HEK293T (cell line): Measurements from ENCODE around the gene CALHM6.

Experiments used
- CTCF ChIA-PET: fragments of 350-600 bp; formaldehyde crosslinking; extraction: SDS; loops from one replicate; lab custom pipeline; 2021; ENCODE audit warnings: antibody characterized with exemption, inconsistent platforms; lab: Yijun Ruan, JAX
- POLR2A ChIA-PET: fragments of 350-600 bp; formaldehyde crosslinking; extraction: SDS; loops from one replicate; lab custom pipeline; 2020; ENCODE audit warnings: antibody characterized with exemption, inconsistent platforms; lab: Yijun Ruan, JAX
- DNase-seq: peaks from one replicate; pipeline ENCODE4 v3.0.0; 2012; ENCODE audit warnings: mixed read lengths; ENCODE audit errors: extremely low spot score
- ARNT ChIP-seq: fragments of 450-650 bp; IDR thresholded peaks from 2 replicates; pipeline ENCODE4 v1.6.1; 2017; ENCODE audit warnings: mild to moderate bottlenecking
- BHLHE40 ChIP-seq: fragments of 450-650 bp; IDR thresholded peaks from 2 replicates; pipeline ENCODE4 v1.6.1; 2016; ENCODE audit warnings: mild to moderate bottlenecking, moderate library complexity, borderline replicate concordance
- CTBP1 ChIP-seq: fragments of 450-650 bp; IDR thresholded peaks from 2 replicates; pipeline ENCODE4 v1.6.1; 2016; ENCODE audit warnings: borderline replicate concordance
- ELF4 ChIP-seq: fragments of 450-650 bp; IDR thresholded peaks from 2 replicates; pipeline ENCODE4 v1.6.1; 2017; ENCODE audit warnings: antibody characterized with exemption
- FOXA1 ChIP-seq: fragments of 450-650 bp; IDR thresholded peaks from 2 replicates; pipeline ENCODE4 v1.6.1; 2016; ENCODE audit warnings: mild to moderate bottlenecking
- FOXK2 ChIP-seq: fragments of 450-650 bp; IDR thresholded peaks from 2 replicates; pipeline ENCODE4 v1.6.1; 2016; ENCODE audit warnings: mild to moderate bottlenecking
- FOXM1 ChIP-seq: fragments of 450-650 bp; IDR thresholded peaks from 2 replicates; pipeline ENCODE4 v1.6.1; 2017; ENCODE audit warnings: mild to moderate bottlenecking, borderline replicate concordance
- HDGF ChIP-seq: fragments of 450-650 bp; IDR thresholded peaks from 2 replicates; pipeline ENCODE4 v1.6.1; 2017; ENCODE audit warnings: antibody characterized with exemption, borderline replicate concordance
- L3MBTL2 ChIP-seq: fragments of 450-650 bp; conservative IDR thresholded peaks from 2 replicates; pipeline ENCODE4 v1.6.1; 2016; ENCODE audit warnings: mild to moderate bottlenecking
- LEF1 ChIP-seq: fragments of 450-650 bp; IDR thresholded peaks from 2 replicates; pipeline ENCODE4 v1.6.1; 2017; ENCODE audit warnings: mild to moderate bottlenecking, borderline replicate concordance
- NFRKB ChIP-seq: fragments of 450-650 bp; IDR thresholded peaks from 2 replicates; pipeline ENCODE4 v1.6.1; 2016; ENCODE audit warnings: mild to moderate bottlenecking, moderate library complexity
- SP1 ChIP-seq: fragments of 450-650 bp; IDR thresholded peaks from 2 replicates; pipeline ENCODE4 v1.6.1; 2017
- SUZ12 ChIP-seq: fragments of 450-650 bp; IDR thresholded peaks from 2 replicates; pipeline ENCODE4 v1.6.1; 2016; ENCODE audit warnings: mild to moderate bottlenecking
- TARDBP ChIP-seq: fragments of 450-650 bp; IDR thresholded peaks from 2 replicates; pipeline ENCODE4 v1.6.1; 2016
- ZNF384 ChIP-seq: fragments of 450-650 bp; IDR thresholded peaks from 2 replicates; pipeline ENCODE4 v1.6.1; 2016
- TF ChIP-seq, protein P1 (sequence below): fragments of 450-650 bp; IDR thresholded peaks from 2 replicates; pipeline ENCODE4 v1.6.1; 2016

CALHM6 gene

DNA sequence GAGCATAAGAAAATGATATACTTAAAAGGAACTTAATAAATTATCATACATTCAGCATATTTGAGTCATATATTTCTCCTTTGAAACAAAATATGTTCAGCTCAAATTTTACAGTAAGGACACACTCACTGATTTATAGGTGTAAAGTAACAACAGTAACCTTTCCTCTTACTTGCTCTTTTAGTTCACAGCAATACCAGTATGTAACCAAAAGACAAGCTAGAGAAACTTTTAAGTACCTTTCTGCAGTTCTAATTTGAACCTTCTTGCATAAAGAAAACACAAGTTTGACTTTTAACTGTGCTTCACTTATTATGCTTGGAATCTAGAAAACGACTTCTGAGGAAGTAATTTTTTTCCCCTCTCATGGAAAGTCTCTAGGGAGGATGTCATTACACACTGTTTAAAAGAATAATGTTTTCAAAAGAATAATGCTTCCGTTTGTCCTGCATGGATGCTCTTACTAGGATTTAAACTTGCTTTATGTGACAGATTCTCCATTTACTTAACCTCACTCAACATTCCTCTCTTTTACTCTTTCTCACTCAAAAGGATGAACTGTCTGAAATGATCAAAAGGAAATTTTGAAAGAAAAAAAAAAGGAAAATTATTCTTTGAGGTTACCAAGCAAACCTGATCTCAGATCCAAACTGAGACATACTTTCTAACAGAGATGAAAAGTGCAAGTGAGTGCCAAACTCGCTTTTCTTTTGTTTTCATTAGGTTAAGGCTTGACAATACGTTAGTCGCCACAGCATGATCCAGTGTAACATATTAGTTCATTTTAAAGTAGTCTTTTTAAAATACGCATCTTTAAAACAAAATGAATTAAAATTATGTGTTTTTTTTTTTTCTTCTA lies 22.4 kb upstream of the CALHM6 start:
- TF ChIP-seq SP1: no peak
- TF ChIP-seq HDGF: no peak
- no peak for TF ChIP-seq SUZ12
- no peak for TF ChIP-seq CTBP1
- no peak for TF ChIP-seq LEF1
- TF ChIP-seq TARDBP: no peak
- no peak for TF ChIP-seq FOXA1
- TF ChIP-seq L3MBTL2: no peak
- no peak for TF ChIP-seq NFRKB
- TF ChIP-seq ELF4: no peak
- TF ChIP-seq FOXM1: no peak
- TF ChIP-seq, protein P1, sequence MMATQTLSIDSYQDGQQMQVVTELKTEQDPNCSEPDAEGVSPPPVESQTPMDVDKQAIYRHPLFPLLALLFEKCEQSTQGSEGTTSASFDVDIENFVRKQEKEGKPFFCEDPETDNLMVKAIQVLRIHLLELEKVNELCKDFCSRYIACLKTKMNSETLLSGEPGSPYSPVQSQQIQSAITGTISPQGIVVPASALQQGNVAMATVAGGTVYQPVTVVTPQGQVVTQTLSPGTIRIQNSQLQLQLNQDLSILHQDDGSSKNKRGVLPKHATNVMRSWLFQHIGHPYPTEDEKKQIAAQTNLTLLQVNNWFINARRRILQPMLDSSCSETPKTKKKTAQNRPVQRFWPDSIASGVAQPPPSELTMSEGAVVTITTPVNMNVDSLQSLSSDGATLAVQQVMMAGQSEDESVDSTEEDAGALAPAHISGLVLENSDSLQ: no peak
- no peak for TF ChIP-seq BHLHE40
- TF ChIP-seq ZNF384: no peak
- no peak for TF ChIP-seq ARNT
- no peak for TF ChIP-seq FOXK2
- no peak for DNase-seq
- ChIA-PET POLR2A (no interaction called here), CTCF (no interaction called here)

DNA sequence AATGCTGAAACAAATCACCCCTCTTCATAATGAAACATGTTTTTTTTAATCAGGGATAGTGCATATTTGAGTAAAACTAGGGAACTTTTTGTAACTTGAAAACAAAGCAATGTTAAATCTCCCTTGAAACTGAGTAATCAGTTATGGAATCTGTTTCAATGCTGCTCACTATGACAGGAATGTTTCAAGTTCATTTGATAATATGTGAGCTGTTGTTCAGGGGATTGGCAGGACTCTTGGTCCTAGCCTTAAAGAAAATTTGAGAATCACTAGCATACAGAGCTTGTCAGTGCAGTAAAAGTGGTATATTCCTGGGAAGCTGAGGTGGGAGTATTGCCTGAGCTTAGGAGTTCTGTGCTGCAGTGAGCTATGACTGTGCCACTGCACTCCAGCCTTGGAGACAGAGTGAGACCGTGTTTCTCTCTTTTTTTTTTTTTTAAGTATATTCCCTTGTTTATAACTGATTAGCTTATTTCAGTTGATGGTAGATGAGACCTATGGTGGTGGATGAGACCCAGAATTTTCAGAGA lies 21.6 kb upstream of the CALHM6 start:
- TF ChIP-seq BHLHE40 (no peak), TARDBP (no peak), LEF1 (no peak), SP1 (no peak), HDGF (no peak), FOXA1 (no peak), NFRKB (no peak), ELF4 (no peak), SUZ12 (no peak), ZNF384 (no peak), FOXK2 (no peak), L3MBTL2 (no peak), FOXM1 (no peak), CTBP1 (no peak), ARNT (no peak)
- TF ChIP-seq, protein P1: no peak
- CTCF ChIA-PET: no interaction called here
- POLR2A ChIA-PET: no interaction called here
- no peak for DNase-seq

DNA sequence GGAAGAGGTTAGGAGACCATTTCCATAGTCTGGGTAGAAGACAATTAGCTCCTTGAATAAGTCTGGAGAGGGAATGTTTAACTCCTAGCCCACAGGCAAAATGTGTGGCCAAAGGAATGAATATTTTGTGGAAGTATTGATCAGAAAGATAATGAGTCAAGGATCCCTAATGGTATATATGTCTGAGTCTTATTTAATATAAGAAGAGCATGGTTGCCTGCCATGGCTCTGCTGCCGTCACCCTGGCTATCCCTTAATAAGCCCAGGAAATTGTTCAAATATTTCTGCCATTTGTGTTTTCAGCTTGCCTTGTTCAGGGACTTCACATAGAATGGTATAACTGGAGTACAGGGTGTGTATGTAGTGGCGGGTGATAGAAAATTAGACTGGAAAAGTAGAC lies 18.1 kb upstream of the CALHM6 start:
- ChIA-PET POLR2A (no interaction called here), CTCF (interaction anchor here (1.4 kb wide), 1 partner anchor 116 kb away, joined by 3 read pairs; no protein-coding TSS in a partner anchor)
- no peak for DNase-seq
- TF ChIP-seq CTBP1: no peak
- no peak for TF ChIP-seq NFRKB
- TF ChIP-seq BHLHE40: no peak
- TF ChIP-seq ZNF384: no peak
- no peak for TF ChIP-seq ARNT
- TF ChIP-seq HDGF: no peak
- TF ChIP-seq LEF1: no peak
- no peak for TF ChIP-seq SUZ12

DNA sequence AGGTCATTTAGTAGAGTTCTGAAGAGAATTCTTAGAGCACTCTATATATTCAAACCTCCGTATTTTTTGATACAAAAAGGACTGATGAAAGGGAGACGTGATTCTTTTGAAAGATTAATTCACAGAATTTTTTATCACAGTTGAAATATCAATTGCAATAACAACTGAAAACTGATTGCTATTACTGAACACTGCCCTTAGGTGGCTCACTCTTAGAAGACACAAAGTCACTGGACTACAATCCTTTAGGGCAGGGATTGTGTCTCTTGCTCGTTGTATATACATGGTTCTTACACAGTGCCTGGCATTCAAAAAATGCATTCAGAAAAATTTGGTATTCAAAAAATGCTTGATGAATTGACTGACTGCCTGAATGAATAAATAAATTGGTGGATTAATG lies 17.1 kb upstream of the CALHM6 start:
- POLR2A ChIA-PET: no interaction called here

DNA sequence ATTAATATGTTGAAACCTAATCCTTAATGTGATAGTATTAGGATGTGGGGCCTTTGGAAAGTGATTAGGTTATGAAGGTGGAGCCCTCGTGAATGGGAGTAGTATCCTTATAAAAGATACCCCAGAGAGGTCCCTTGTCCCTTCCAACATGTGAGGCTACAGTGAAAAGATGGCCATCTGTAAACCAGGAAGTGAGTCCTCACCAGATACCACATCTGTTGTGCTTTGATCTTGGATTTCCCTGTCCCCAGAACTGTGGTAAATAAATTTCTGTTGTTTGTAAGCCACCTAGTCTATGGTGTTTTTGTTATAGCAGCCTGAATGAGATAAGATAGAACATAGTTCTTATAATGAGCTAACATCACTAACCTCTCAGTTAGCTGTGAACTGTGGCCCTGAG lies 16.6 kb upstream of the CALHM6 start:
- TF ChIP-seq SP1 (no peak), FOXK2 (no peak), ARNT (no peak), BHLHE40 (no peak), FOXM1 (no peak), SUZ12 (no peak), TARDBP (no peak), FOXA1 (no peak), LEF1 (no peak), ZNF384 (no peak), NFRKB (no peak)
- ChIA-PET CTCF (interaction anchor here (0.7 to 1.4 kb wide), 6 partner anchors 21 to 176 kb away, joined by 3 read pairs; no protein-coding TSS in a partner anchor), POLR2A (interaction anchor here (0.9 kb wide), 1 partner anchor 165 kb away, joined by 3 read pairs; the partner anchor contains the start of gene TSPYL1)
- no peak for DNase-seq

More for the DNA sequence above, 17.1 kb upstream of the CALHM6 start:
- peak; percentile 62 for DNase-seq
- TF ChIP-seq FOXM1 (no peak), FOXK2 (no peak), NFRKB (no peak), ZNF384 (no peak)
- CTCF ChIA-PET: interaction anchor here (0.7 to 1.4 kb wide), 6 partner anchors 21 to 176 kb away, joined by 3 read pairs; no protein-coding TSS in a partner anchor

DNA sequence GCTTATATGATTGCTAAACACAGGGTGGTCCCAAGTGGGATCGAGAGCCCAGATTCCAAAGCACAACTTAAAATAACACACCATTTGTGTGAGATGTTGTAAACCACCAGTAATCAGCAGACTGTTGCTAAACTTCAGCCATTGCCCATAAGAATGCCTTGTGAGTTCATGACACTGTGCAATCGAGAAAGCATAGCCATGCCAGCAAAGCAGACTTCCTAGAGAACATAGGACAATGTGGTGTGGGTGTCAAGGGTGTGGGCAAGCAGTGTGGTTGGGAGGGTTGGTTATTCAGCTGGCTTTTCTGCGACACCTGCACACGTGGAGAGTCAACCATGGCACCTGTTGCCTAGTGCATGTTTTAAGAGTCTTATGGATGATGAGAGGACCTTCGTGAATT lies 16.1 kb upstream of the CALHM6 start:
- POLR2A ChIA-PET: interaction anchor here (0.9 kb wide), 1 partner anchor 165 kb away, joined by 3 read pairs; the partner anchor contains the start of gene TSPYL1
- CTCF ChIA-PET: interaction anchor here (0.9 to 1.1 kb wide), 2 partner anchors 24 to 177 kb away, joined by 3 read pairs; no protein-coding TSS in a partner anchor
- no peak for DNase-seq
- TF ChIP-seq TARDBP (no peak), L3MBTL2 (no peak), FOXM1 (no peak), ARNT (no peak), SUZ12 (no peak), LEF1 (no peak), FOXA1 (no peak)
- TF ChIP-seq, protein P1: no peak
